NCI-H748 (cell line): Measurements from ENCODE around the gene RUNX3.

Experiments used
- DNase-seq: peaks from one replicate; lab custom pipeline; 2025; ENCODE audit not compliant: unreplicated experiment; lab: John Stamatoyannopoulos, UW

The RUNX3 gene

GRCh38 chr1:24888971-24889676, 41.0 kb downstream of the RUNX3 start:
- no peak for DNase-seq

- no peak for DNase-seq
Measured at GRCh38 chr1:24888061-24888970, 41.8 kb downstream of the RUNX3 start.

GRCh38 chr1:24886241-24886640, 43.8 kb downstream of the RUNX3 start:
- no peak for DNase-seq

GRCh38 chr1:24884751-24885150, 45.3 kb downstream of the RUNX3 start:
- no peak for DNase-seq

- no peak for DNase-seq
Measured at GRCh38 chr1:24881034-24881433, 49.0 kb downstream of the RUNX3 start.

GRCh38 chr1:24878775-24879742, 51.0 kb downstream of the RUNX3 start:
- DNase-seq: no peak

GRCh38 chr1:24878045-24878444, 52.0 kb downstream of the RUNX3 start:
- DNase-seq: no peak

- no peak for DNase-seq
Measured at GRCh38 chr1:24875991-24876506, 54.0 kb downstream of the RUNX3 start.

GRCh38 chr1:24875257-24875656, 54.8 kb downstream of the RUNX3 start:
- DNase-seq: no peak

GRCh38 chr1:24874611-24875234, 55.4 kb downstream of the RUNX3 start:
- no peak for DNase-seq

- DNase-seq: no peak
Measured at GRCh38 chr1:24874056-24874455, 56.0 kb downstream of the RUNX3 start.

GRCh38 chr1:24873148-24873547, 56.9 kb downstream of the RUNX3 start:
- no peak for DNase-seq

GRCh38 chr1:24872061-24872850, 57.8 kb downstream of the RUNX3 start:
- DNase-seq: no peak

- no peak for DNase-seq
Measured at GRCh38 chr1:24871306-24871901, 58.7 kb downstream of the RUNX3 start.

GRCh38 chr1:24870551-24871195, 59.4 kb downstream of the RUNX3 start:
- DNase-seq: no peak

GRCh38 chr1:24868016-24868875, 61.8 kb downstream of the RUNX3 start:
- DNase-seq: no peak

- no peak for DNase-seq
Measured at GRCh38 chr1:24867084-24867870, 62.8 kb downstream of the RUNX3 start.
